Ovary (tissue), 3 donors: ENCODE measurements around the gene BORCS5.

Experiments used
- CTCF ChIP-seq, 3 donors: fragments of 450-650 bp in 2 of 3; fragments of 200-600 bp in 1 of 3; IDR thresholded peaks; one replicate each; pipeline versions ENCODE4 v1.5.1 to v1.8.0; 2016 to 2022; ENCODE audit warnings: antibody characterized with exemption in 3 of 3, mild to moderate bottlenecking in 1 of 3
- EP300 ChIP-seq: sonication (generic); formaldehyde crosslinking; IDR thresholded peaks from one replicate; pipeline ENCODE4 v1.6.1; 2017; ENCODE audit warnings: antibody characterized with exemption
- POLR2A ChIP-seq: fragments of 450-650 bp; IDR thresholded peaks from one replicate; pipeline ENCODE4 v1.6.1; 2017; ENCODE audit warnings: antibody characterized with exemption, mild to moderate bottlenecking, moderate library complexity
- donor health status: DM: no; HTN: no; CAD: no.

DNA sequence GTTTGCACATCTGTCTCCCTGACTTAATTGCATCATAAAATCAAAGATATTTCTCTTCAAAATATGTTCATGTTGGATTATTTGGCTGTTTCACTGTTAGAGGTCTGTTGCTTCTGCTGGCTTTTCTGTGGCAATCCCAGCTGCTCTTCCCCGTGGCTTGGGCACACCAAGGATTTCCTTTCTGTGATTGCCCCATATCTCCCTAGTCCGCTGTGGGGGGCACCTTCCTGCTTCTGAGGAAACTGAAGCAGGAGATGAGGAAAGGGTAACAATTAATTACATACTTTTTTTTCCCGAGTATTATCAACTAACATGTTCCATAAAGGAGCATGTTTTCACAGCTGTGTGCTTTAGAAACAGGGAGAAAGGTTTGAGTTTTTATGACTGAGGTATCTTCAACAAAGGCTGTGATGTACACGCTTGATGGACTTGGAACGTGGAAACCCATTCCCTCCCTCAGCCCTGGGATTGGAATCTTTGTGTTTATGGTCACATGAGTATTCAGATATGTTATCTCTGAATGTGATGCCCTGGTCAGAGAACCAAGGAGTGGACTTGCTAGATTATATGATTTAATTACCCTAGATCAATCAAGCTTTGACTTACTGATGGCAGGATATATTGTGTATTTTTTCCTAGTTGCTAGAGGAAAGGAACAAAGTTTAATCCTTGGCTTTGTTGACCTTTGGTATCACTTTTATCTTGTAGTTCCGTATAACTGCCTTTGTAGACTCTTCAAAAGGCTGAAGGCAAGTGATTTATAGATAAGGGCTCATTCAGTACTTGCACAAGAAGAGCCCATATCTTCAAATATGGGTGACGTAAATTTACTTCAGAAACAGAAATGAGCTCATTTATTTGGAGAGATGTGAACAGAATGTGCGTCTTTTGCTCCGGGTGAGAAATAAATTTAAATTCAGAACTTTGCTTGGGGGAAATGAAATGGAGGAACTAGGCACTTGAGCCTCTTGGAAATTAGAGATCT is 46.7 kb downstream of the BORCS5 start:
- TF ChIP-seq POLR2A (no peak), CTCF (IDR thresholded peaks at IDR 0.05) (no peak), EP300 (no peak)
